Activated CD4-positive, CD25-positive, alpha-beta regulatory T cell treated with anti-CD3 and anti-CD28 coated beads, Interleukin-2, amount 50 U/mL, for 72 hours (primary cell): ENCODE data around the gene NUP93.

Experiments used
- DNase-seq: peaks from one replicate; pipeline ENCODE4 v3.0.0; 2021

Gene NUP93

GRCh38 chr16:56824804-56825203 lies 94.9 kb downstream of the NUP93 start:
- DNase-seq, result no peak

- no peak for DNase-seq
Measured at GRCh38 chr16:56825826-56826225, 95.9 kb downstream of the NUP93 start.

- no peak for DNase-seq
Measured at GRCh38 chr16:56828647-56829046, 98.7 kb downstream of the NUP93 start.

- DNase-seq, result no peak
Measured at GRCh38 chr16:56830669-56831068, 100.7 kb downstream of the NUP93 start.

- DNase-seq, result no peak
Measured at GRCh38 chr16:56832768-56833167, 102.8 kb downstream of the NUP93 start.

- no peak for DNase-seq
Measured at GRCh38 chr16:56833243-56833970, 103.5 kb downstream of the NUP93 start.

GRCh38 chr16:56835320-56835719 lies 105.4 kb downstream of the NUP93 start:
- no peak for DNase-seq

- no peak for DNase-seq
Measured at GRCh38 chr16:56836410-56837230, 106.7 kb downstream of the NUP93 start.

GRCh38 chr16:56838622-56839337 lies 108.9 kb downstream of the NUP93 start:
- no peak for DNase-seq

- DNase-seq, result no peak
Measured at GRCh38 chr16:56841233-56841632, 111.3 kb downstream of the NUP93 start.

GRCh38 chr16:56841659-56842058 lies 111.7 kb downstream of the NUP93 start:
- no peak for DNase-seq

- DNase-seq, result no peak
Measured at GRCh38 chr16:56842133-56842532, 112.2 kb downstream of the NUP93 start.

GRCh38 chr16:56844056-56844455 lies 114.1 kb downstream of the NUP93 start:
- DNase-seq, result no peak

GRCh38 chr16:56847173-56847910 lies 117.4 kb downstream of the NUP93 start:
- DNase-seq, result no peak

GRCh38 chr16:56848029-56848936 lies 118.4 kb downstream of the NUP93 start:
- no peak for DNase-seq

- no peak for DNase-seq
Measured at GRCh38 chr16:56848955-56849689, 119.2 kb downstream of the NUP93 start.

- DNase-seq, result no peak
Measured at GRCh38 chr16:56849690-56850680, 120.1 kb downstream of the NUP93 start.

- no peak for DNase-seq
Measured at GRCh38 chr16:56851671-56852400, 121.9 kb downstream of the NUP93 start.

- no peak for DNase-seq
Measured at GRCh38 chr16:56852401-56852730, 122.4 kb downstream of the NUP93 start.
